Fibroblast of upper back skin (primary cell): Measurements from ENCODE around the gene IL21R.
"Not testable (repeated sequence)": the region's sequence is repeated elsewhere in the genome, so short reads cannot be mapped to it uniquely, and the experiment has no call there.

Experiments
- DNase-seq: peaks from one replicate; pipeline ENCODE4 v3.0.0-alpha.2; 2013

Gene IL21R

GRCh38 chr16:27377666-27378485, 24.1 kb upstream of the IL21R start:
- no peak for DNase-seq

DNA sequence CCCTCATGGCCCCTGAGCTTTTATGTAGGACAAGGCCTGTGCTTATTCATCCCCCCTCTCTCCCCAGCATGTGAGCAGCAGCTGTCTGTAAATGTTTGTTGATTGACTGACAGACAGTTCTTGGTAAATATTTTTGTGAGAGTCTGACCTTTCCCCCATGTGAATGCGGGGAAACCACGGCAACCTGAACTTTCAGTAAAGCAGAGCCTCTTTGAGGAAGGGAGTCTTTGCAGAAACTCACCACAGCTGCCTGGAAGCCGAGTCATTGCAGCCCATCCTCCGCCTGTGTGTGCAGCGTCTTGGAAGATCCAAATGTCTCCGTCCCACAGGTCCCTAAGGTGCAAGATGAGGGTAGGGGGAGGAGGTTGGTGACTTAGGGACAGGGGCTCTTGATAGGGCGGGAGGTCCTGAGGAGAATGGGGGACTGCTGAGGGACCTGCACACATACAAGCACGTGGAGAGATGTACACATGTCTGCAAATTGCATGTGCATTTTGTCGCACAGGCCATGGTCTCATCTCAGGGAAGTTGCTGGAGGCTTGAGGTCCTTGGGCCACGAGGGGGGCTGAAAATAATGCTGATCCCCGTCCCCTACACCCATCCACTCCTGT, 23.0 kb upstream of the IL21R start:
- peak; percentile 39 for DNase-seq

GRCh38 chr16:27379919-27380318, 22.1 kb upstream of the IL21R start:
- DNase-seq: no peak

- DNase-seq: no peak
These were observed 20.7 kb upstream of the IL21R start for GRCh38 chr16:27381236-27381635.

DNA sequence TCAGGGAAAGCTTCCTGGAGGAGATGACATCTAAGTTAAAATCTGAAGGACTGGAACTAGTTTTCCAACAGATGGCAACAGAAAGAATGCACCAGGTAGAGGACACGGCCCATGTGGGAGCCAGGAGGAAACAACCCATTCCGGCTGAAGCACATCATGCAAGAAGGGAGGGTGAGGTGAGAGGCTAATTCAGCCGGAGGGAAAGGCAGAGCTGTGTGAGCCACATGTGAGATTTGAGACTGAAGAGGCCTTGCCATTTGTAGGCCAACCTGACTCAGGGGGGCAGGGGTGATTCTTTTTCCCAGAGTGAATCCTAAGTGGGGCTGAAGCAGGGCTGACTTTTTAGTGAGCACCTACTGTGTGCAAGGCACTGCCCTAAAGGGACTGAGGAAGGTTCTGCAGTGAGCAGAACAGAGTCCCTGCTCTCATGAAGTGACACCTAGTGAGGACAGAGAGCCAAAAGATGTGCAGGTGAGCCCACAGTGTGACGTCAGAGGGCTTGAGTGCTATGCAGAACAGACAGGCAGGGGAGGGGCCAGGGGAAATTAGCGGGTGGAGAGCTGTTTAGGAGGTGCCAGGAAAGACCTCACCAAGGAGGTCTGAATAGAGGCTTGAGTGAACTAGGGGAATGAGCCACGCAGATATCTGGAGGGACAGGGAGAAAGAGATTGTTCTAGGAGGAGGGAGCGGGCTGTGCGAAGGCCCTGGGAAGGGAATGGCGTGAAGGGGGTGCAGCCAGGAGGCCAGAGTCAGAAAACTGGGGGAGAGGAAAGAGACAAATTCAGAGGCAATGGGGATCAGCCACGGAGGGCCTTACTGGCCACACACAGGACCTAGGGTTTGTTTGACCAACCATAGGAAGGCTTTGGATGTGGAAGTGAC, 19.8 kb upstream of the IL21R start:
- DNase-seq: no peak

DNA sequence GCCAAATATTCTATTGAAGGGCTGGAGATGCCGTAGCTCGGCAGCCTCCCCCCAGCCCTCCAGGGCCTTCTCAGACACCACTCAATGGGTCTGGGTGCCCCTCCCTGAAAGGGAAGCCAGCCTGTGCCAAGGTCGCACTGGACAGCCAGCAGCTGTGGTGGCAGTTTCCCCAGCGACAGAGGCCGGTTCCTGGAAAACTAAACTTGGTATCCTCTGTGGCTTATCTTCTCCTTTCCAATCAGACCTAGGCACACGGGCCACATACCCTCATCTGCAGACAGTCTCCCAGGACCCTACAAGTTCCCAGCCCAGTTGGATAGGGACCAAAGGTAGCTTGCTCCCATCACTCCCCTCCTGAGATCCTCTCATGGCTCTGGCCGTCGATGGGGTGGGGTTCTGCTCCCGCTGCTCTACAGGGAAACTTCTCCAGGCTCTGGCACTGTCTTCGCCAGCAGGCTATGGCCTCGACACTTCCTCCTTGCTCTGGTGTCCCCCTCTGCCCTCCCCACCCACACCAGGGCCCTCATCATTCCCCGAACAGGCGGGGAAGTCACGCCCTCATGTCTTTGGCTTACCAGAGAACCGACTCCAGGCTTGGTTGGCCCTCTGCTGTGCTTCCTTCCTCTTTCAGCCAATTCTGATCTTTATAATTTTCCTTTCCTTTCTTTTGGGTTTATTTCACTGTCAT, 18.3 kb upstream of the IL21R start:
- no peak for DNase-seq

DNA sequence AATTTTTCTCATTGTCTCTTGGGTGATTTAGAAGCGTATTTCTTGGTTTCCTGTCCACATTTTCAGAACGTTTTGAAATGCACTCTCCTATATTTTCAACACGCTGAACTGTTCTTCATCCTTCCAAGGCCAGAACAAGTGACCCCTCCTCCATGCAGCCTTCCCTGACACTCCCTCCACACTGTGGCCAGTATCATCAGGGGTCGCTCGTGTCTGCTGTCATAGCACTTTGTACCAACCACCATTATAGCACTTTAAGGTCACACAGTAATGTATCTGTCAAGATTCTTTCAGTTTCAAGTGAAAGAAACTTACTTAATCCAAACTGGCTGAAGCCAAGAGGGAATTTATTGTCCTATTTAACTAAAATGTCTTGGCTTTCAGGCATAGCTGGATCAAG, 17.5 kb upstream of the IL21R start:
- no peak for DNase-seq

- DNase-seq: no peak
These were observed 16.6 kb upstream of the IL21R start for GRCh38 chr16:27385398-27385797.

GRCh38 chr16:27386674-27387073, 15.3 kb upstream of the IL21R start:
- no peak for DNase-seq

- DNase-seq: no peak
These were observed 14.2 kb upstream of the IL21R start for GRCh38 chr16:27387724-27388123.

DNA sequence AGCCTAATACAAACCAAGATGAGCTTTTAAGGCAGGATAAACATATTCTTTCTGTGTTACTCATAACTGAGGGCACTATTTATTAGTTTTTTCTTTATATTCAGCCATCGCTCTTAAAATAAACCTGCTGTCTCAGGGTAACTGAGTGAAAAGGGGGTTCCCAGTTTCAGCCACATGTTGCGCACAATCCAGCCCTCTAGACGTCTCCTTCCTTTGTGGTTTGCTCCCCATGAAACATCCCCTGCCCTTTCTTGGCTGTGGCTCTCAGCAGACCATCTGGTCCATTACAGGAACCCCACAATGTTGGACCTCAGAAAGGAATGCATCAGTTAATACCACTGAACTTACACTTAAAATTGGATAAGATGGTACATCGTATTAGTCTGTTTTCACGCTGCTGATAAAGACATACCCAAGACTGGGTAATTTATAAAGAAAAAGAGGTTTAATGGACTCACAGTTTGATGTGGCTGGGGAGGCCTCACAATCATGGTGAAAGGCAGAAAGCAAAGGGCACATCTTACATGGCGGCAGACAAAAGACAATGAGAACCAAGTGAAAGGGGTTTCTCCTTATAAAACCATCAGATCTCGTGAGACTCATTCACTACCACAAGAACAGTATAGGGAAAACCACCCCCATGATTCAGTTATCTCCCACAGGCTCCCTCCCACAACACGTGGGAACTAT, 12.6 kb upstream of the IL21R start:
- no peak for DNase-seq

GRCh38 chr16:27390151-27390550, 11.8 kb upstream of the IL21R start:
- no peak for DNase-seq

GRCh38 chr16:27392671-27393070, 9.3 kb upstream of the IL21R start:
- DNase-seq: peak; percentile 78

DNA sequence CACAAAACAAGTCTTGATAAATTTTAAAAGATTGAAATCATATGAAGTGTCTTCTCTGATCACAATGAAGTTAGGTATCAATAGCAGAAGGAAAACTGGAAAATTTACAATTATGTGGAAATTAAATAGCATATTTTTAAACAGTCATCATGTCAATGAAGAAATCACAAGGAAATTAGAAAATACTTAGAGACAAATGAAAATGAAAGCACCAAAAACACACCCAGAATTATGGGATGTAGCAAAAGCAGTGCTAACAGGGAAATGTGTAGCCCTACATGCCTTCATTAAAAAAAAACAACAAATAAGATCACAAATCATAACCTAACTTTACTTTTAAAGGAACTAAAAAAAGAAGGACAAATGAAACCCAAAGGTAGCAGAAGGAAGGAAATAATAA, 7.5 kb upstream of the IL21R start:
- no peak for DNase-seq

DNA sequence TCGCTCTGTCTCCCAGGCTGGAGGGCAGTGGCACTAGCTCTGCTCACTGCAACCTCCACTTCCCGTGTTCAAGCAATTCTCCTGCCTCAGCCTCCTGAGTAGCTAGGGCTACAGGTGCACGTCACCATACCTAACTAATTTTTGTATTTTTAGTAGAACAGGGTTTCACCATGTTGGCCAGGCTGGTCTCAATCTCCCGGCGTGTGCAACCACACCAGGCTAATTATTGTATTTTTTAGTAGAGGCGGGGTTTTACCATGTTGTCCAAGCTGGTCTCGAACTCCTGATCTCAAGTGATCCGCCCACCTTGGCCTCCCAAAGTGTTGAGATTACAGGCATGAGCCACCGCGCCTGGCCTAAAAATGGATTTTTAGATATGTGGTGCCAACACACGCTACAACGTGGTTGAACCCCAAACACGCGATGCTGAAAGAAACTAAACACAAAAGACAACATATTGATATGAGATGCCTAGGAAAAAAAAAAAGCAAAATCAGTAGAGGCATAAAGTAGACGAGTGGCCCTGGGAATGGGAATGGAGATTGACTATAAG, 3.6 kb upstream of the IL21R start:
- DNase-seq: not testable (repeated sequence)

DNA sequence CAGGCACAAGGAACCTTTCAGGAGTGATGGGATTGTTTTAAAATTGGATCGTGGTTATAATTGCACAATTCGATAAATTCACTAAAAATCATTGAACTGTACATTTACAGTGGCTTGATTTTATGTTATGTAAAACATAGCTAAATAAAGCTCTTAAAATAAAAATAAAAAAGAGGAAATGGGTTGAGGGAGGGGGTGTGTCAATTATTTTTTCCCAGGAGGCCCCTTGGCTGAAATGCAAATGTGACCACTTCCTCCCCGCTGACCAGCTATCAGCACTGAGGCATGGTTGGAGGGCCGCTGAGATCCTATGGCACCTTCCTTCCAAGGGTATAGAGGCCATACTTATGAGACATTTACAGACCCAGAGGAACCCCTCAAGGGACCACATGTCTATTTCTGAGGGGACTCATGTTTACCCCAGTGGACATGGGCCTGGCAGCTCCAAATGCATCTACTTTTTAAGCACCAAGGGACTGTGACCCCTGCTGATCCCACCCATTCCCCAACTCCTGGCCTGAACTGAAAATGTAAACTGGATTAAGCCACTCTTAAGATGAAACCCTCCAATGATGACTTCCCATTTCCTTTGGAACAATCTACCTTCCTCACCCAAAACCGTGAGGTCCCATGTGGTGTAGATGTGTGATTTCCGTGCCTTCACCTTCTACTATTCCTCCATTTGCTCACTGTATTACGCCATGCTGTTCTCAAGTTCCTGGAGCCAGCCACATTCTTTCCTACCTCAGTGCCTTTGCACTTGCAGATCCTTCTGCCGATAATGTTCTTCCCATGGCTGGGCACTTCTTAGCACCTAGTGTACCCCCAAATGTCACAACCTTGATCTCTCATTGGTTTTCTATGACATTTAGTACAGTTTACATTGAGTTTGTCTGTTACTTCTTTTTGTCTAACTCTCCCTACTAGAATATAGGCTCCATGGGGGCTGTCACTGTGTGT, 2.8 kb upstream of the IL21R start:
- no peak for DNase-seq

DNA sequence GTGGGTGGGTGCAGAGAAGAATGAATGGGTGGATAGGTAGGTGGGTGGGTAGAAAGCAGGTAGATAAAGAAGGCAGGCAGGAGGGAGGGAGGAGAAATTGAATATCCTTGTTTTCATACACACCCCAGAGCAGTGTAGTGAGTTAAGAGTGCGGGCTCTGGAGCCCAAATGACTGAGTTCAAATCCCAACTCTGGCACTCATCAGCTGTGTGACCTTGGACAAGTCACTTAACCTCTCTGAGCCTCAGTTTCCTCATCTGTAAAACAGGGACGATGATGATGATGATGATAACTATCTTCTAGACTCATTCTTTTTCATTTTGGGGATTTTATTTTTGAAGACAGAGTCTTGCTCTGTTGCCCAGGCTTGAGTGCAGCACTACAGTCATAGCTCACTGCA, 2.0 kb upstream of the IL21R start:
- DNase-seq: no peak

- peak; percentile 46 for DNase-seq
These were observed 988 bp upstream of the IL21R start for GRCh38 chr16:27400751-27401620.

GRCh38 chr16:27402569-27402963, 592 bp downstream of the IL21R start:
- DNase-seq: no peak
